Measurements from ENCODE around the gene RNF4. TPM values are rescaled to one million over a fixed set of nuclear protein-coding genes. Genes with fewer than 3 reads are reported as not detected.

Gene RNF4
- total RNA-seq, 1 experiment from 2014 or later = 92.0 TPM

DNA sequence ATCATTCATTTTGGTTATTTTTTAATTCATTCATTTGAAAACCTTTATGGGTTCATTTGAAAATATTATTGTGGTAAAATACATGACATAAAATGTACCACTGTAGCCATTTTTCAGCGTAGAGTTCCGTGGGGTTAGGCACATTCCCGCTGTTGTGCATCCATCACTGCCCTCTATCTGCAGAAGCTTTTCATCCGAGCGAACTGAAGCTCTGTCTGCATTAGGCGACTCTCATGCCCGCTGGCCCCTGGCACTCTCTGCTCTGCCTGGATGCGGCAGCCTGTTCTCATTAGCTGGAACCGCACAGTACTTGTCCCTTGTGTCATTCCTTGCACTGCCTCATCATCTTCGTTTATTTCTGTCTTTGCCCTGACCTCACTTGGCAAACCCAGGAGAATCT lies 32.6 kb upstream of the RNF4 start:
- Histone ChIP-seq H2AK5ac (ENCODE audit: insufficient read length, low read length) (no peak overlapping the region), H3K23ac (ENCODE audit: insufficient read length, low read depth, low read length) (no peak overlapping the region), H4K20me1 (ENCODE audit: control insufficient read depth, insufficient read depth, insufficient read length) (no peaks in the 10 kb centered on the region), H2BK5ac (ENCODE audit: insufficient read length, low read length) (no peak overlapping the region), H3K4me1 (ENCODE audit: insufficient read depth, low read length) (no peaks in the 10 kb centered on the region), H2AFZ (ENCODE audit: low read length) (no peak overlapping the region), H3T11ph (ENCODE audit: low read length) (no peak overlapping the region), H3K56ac (ENCODE audit: insufficient read length, low read depth, low read length) (no peak overlapping the region), H3K79me1 (ENCODE audit: insufficient read depth, low read depth, low read length, poor library complexity, severe bottlenecking) (no peaks in the 10 kb centered on the region), H4K5ac (ENCODE audit: insufficient read length, low read depth, low read length) (no peak overlapping the region), H3K14ac (ENCODE audit: insufficient read depth, low read length) (no peak overlapping the region), H3K9ac (ENCODE audit: extremely low read depth, insufficient read length, low read length) (no peak overlapping the region), H4K91ac (ENCODE audit: insufficient read length, low read depth, low read length) (no peak overlapping the region), H2BK20ac (ENCODE audit: low read depth, low read length, poor library complexity, severe bottlenecking) (no peak overlapping the region), H4K8ac (replicated peaks; ENCODE audit: insufficient read length, low read depth, low read length) (no peak overlapping the region), H3K18ac (ENCODE audit: insufficient read length, low read depth, low read length) (no peak overlapping the region), H3K27ac (ENCODE audit: insufficient read length, low read depth, low read length) (no peak overlapping the region), H3K23me2 (ENCODE audit: insufficient read length, low read depth, low read length, poor library complexity, severe bottlenecking) (no peaks in the 10 kb centered on the region), H3K9me3 (ENCODE audit: control insufficient read depth, low read depth, low read length) (no peaks in the 10 kb centered on the region), H2BK15ac (ENCODE audit: low read depth, low read length) (no peak overlapping the region), H3K4me2 (ENCODE audit: insufficient read depth, insufficient read length, low read length) (no peak overlapping the region), H2BK12ac (ENCODE audit: insufficient read length, low read depth, low read length) (no peak overlapping the region), H2BK120ac (ENCODE audit: low read depth, low read length, poor library complexity, severe bottlenecking) (no peak overlapping the region), H3K4ac (ENCODE audit: low read depth, low read length) (no peak overlapping the region), H3K27me3 (ENCODE audit: insufficient read depth, low read length) (no peaks in the 10 kb centered on the region), H3K79me2 (ENCODE audit: insufficient read depth, low read length) (no peaks in the 10 kb centered on the region)
- H3K4me3 Mint-ChIP-seq = no peak overlapping the region
- no peak for DNase-seq
- TF ChIP-seq, protein P1, sequence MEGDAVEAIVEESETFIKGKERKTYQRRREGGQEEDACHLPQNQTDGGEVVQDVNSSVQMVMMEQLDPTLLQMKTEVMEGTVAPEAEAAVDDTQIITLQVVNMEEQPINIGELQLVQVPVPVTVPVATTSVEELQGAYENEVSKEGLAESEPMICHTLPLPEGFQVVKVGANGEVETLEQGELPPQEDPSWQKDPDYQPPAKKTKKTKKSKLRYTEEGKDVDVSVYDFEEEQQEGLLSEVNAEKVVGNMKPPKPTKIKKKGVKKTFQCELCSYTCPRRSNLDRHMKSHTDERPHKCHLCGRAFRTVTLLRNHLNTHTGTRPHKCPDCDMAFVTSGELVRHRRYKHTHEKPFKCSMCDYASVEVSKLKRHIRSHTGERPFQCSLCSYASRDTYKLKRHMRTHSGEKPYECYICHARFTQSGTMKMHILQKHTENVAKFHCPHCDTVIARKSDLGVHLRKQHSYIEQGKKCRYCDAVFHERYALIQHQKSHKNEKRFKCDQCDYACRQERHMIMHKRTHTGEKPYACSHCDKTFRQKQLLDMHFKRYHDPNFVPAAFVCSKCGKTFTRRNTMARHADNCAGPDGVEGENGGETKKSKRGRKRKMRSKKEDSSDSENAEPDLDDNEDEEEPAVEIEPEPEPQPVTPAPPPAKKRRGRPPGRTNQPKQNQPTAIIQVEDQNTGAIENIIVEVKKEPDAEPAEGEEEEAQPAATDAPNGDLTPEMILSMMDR (conservative IDR thresholded peaks at IDR 0.05) = peak; percentile 20; the same call in 1 of the 3 replicates
- H3K27ac Mint-ChIP-seq = no peak overlapping the region
- no CpG with 5 or more reads among the region's 10 CpGs for WGBS (ENCODE audit: extremely low coverage, insufficient read length, low lambda C conversion rate)
- H3K36me3 Mint-ChIP-seq (ENCODE audit: insufficient read depth in 1 of 3, low read depth in 3 of 3) = no peaks in the 10 kb centered on the region
- no peaks in the 10 kb centered on the region; a peak in 1 of 5 replicates for H3K9me3 Mint-ChIP-seq
- H3K27me3 Mint-ChIP-seq (ENCODE audit: low read depth) = peaks cover 4% of the 10 kb centered on the region; the same call in 1 of the 2 replicates
- peaks cover 6 to 9% of the 10 kb centered on the region in 2 experiments for H3K4me1 Mint-ChIP-seq
